GM21529 (cell line): Measurements from ENCODE around the gene KCNQ4.

Experiments
- ATAC-seq: cut with Tn5 transposase; IDR thresholded peaks from one replicate; pipeline ENCODE4 v1.9.1; 2021; ENCODE audit not compliant: unreplicated experiment

The KCNQ4 gene

GRCh38 chr1:40857737-40858136 lies 74.2 kb downstream of the KCNQ4 start:
- ATAC-seq, result no peak

- no peak for ATAC-seq
Observed at GRCh38 chr1:40858856-40859416, 75.3 kb downstream of the KCNQ4 start.

GRCh38 chr1:40860706-40861223 lies 77.2 kb downstream of the KCNQ4 start:
- no peak for ATAC-seq

GRCh38 chr1:40861224-40862003 lies 77.8 kb downstream of the KCNQ4 start:
- no peak for ATAC-seq

GRCh38 chr1:40862008-40862863 lies 78.6 kb downstream of the KCNQ4 start, which contains the start of gene CITED4:
CITED4 (minus strand) TSS chr1:40862363; CDS start chr1:40862127, 236 bp downstream.
- peak; percentile 95 for ATAC-seq

GRCh38 chr1:40868051-40868723 lies 84.6 kb downstream of the KCNQ4 start:
- ATAC-seq, result no peak

- ATAC-seq, result no peak
Observed at GRCh38 chr1:40870135-40870728, 86.6 kb downstream of the KCNQ4 start.

- no peak for ATAC-seq
Observed at GRCh38 chr1:40872276-40872675, 88.7 kb downstream of the KCNQ4 start.

- no peak for ATAC-seq
Observed at GRCh38 chr1:40873863-40874472, 90.4 kb downstream of the KCNQ4 start.

- no peak for ATAC-seq
Observed at GRCh38 chr1:40876436-40876761, 92.8 kb downstream of the KCNQ4 start.

GRCh38 chr1:40876891-40877290 lies 93.3 kb downstream of the KCNQ4 start:
- no peak for ATAC-seq

- no peak for ATAC-seq
Observed at GRCh38 chr1:40877698-40878097, 94.1 kb downstream of the KCNQ4 start.

GRCh38 chr1:40878906-40879305 lies 95.3 kb downstream of the KCNQ4 start:
- ATAC-seq, result no peak

GRCh38 chr1:40879482-40880175 lies 96.0 kb downstream of the KCNQ4 start:
- no peak for ATAC-seq

GRCh38 chr1:40880813-40881549 lies 97.4 kb downstream of the KCNQ4 start:
- no peak for ATAC-seq

GRCh38 chr1:40884055-40884795 lies 100.6 kb downstream of the KCNQ4 start:
- no peak for ATAC-seq

- ATAC-seq, result no peak
Observed at GRCh38 chr1:40886318-40887011, 102.9 kb downstream of the KCNQ4 start.

- no peak for ATAC-seq
Observed at GRCh38 chr1:40887012-40887378, 103.4 kb downstream of the KCNQ4 start.
